Adrenal gland (tissue), 12 donors: ENCODE data around the gene GJB2. TPM values are rescaled to one million over a fixed set of nuclear protein-coding genes. Genes with fewer than 3 reads are reported as not detected.

ENCODE experiments used
- DNase-seq, 7 donors: peaks; one replicate each; pipeline ENCODE4 v3.0.0-alpha.2; 2019 to 2020
- H3K27ac ChIP-seq, 5 donors: fragments of 200-600 bp; sonication (generic) in 4 of 5; 1 replicate in 3 of 5; 2 replicates in 2 of 5; pipeline versions ENCODE4 v1.5.1 to v1.8.0; 2016 to 2020; ENCODE audit warnings: mild to moderate bottlenecking in 1 of 5
- H3K27me3 ChIP-seq: fragments of 200-600 bp; 2 replicates; pipeline ENCODE4 v1.8.0; 2021
- H3K36me3 ChIP-seq, 2 donors: fragments of 200-600 bp; replicated peaks in 1 of 2; 1 replicate in 1 of 2; 2 replicates in 1 of 2; pipeline versions ENCODE4 v1.5.1 to v1.8.0; 2018 to 2022
- H3K4me1 ChIP-seq, 2 donors: fragments of 200-600 bp; replicated peaks in 1 of 2; 1 replicate in 1 of 2; 2 replicates in 1 of 2; pipeline versions ENCODE4 v1.5.1 to v1.8.0; 2018 to 2021
- H3K4me3 ChIP-seq, 4 donors: fragments of 200-600 bp; sonication (generic) in 3 of 4; one replicate each; pipeline ENCODE4 v1.5.1; 2016 to 2018
- H3K9me3 ChIP-seq, 3 donors: fragments of 200-600 bp; sonication (generic) in 1 of 3; replicated peaks in 1 of 3; 1 replicate in 2 of 3; 2 replicates in 1 of 3; pipeline versions ENCODE4 v1.5.1 to v1.8.0; 2016 to 2021
- CTCF ChIP-seq, 6 experiments: fragments of 450-650 bp in 4 of 6; fragments of 200-600 bp in 2 of 6; sonication (generic) in 1 of 6; IDR thresholded peaks; 1 replicate in 5 of 6; 2 replicates in 1 of 6; pipeline versions ENCODE4 v1.5.1 to v1.8.0; 2016 to 2021; ENCODE audit warnings: antibody characterized with exemption in 6 of 6, mild to moderate bottlenecking in 2 of 6, moderate library complexity in 1 of 6
- POLR2A ChIP-seq, 2 donors: fragments of 450-650 bp; IDR thresholded peaks; one replicate each; pipeline ENCODE4 v1.6.1; 2017; ENCODE audit warnings: antibody characterized with exemption in 2 of 2, mild to moderate bottlenecking in 2 of 2, moderate library complexity in 1 of 2
- WGBS, 4 donors: extraction: QIAGEN DNeasy Blood & Tissue Kit in 2 of 4; methylation state at CpG; one replicate each; pipeline versions ENCODE4 v1.1.5 to v1.1.7; 2013 to 2017; 5-methylcytosine and 5-hydroxymethylcytosine counted together
- intact Hi-C, 2 donors: fragments of 100-400 bp; cut with DNase I; formaldehyde crosslinking; loops; one replicate each; pipeline versions ENCODE4 v1.14.1 to v1.15.0; 2022 to 2023
- polyA plus RNA-seq, 3 donors: library from polyadenylated mRNA; stranded (reverse); fragments of 200-250 nt in 2 of 3; fragments of 350-450 nt in 1 of 3; fragmentation: Illumina TruSeq in 1 of 3; extraction: RNeasy Lipid Tissue Mini Kit (QIAGEN cat#74804) in 1 of 3; gene quantifications; one replicate each; pipeline ENCODE4 v1.2.3, GENCODE V29; 2013 to 2014
- total RNA-seq, 9 donors: library from RNA; depleted of rRNA in 4 of 9; stranded (reverse); fragments of >200 nt in 4 of 9; fragments of 120-200 nt in 1 of 9; fragmentation: NEBNext Ultra II Directional in 1 of 9; extraction: Animal tissue kit (Norgen Biotek cat#: 25700) in 1 of 9; gene quantifications; one replicate each; pipeline versions ENCODE4 v1.1.0 to v1.2.4, GENCODE V29; 2013 to 2023
- donor health status: healthy with polysubstance abuse.
- donor health status: Bipolar disorder and iron deficiency.
- donor health status: DM: yes; HTN: yes; CAD: no.
- donor health status: DM: no; HTN: no; CAD: no.
- donor health status: DM: no; HTN: no; CAD: no.
- donor health status: DM: yes; HTN: yes; CAD: no.

GJB2 gene
- total and polyA plus RNA-seq, 12 donors, result 0.24 to 0.88 (median 0.28) TPM; not detected in 2

- Histone ChIP-seq H3K36me3 (no peaks in the 10 kb centered on the region), H3K4me1 (no peaks in the 10 kb centered on the region), H3K4me3 (no peak overlapping the region), H3K27me3 (peaks cover 46% of the 10 kb centered on the region), H3K27ac (no peak overlapping the region), H3K9me3 (no peaks in the 10 kb centered on the region)
- DNase-seq, result no peak
- 76 to 87% (median 83%) methylated on average over 9 to 12 of the region's 12 CpGs for WGBS, 4 donors
- intact Hi-C loops, result no loop called here
- TF ChIP-seq POLR2A (IDR thresholded peaks at IDR 0.05) (no peak), CTCF (IDR thresholded peaks at IDR 0.05) (no peak)
These were observed 48.4 kb downstream of the GJB2 start for GRCh38 chr13:20144141-20144850.

GRCh38 chr13:20142927-20143480, 49.7 kb downstream of the GJB2 start:
- DNase-seq, result no peak

GRCh38 chr13:20142023-20142926, 50.5 kb downstream of the GJB2 start:
- whole genome bisulfite sequencing, 4 donors, result 23 to 61% (median 41%) methylated on average over 15 to 84 of the region's 84 CpGs
- intact Hi-C loops, result no loop called here
- Histone ChIP-seq H3K4me1 (no peaks in the 10 kb centered on the region), H3K4me3 (no peak overlapping the region), H3K9me3 (no peaks in the 10 kb centered on the region), H3K27me3 (peaks cover 66% of the 10 kb centered on the region), H3K27ac (no peak overlapping the region), H3K36me3 (no peaks in the 10 kb centered on the region)
- TF ChIP-seq CTCF (IDR thresholded peaks at IDR 0.05) (no peak), POLR2A (IDR thresholded peaks at IDR 0.05) (no peak)
- no peak for DNase-seq

More at GRCh38 chr13:20142927-20143480, 49.7 kb downstream of the GJB2 start:
- no peaks in the 10 kb centered on the region for H3K36me3 ChIP-seq
- intact Hi-C loops, result no loop called here
- H3K9me3 ChIP-seq, result no peaks in the 10 kb centered on the region
- WGBS, 4 donors, result 83 to 92% (median 85%) methylated on average over 26 to 30 of the region's 30 CpGs
- H3K4me3 ChIP-seq, result no peak overlapping the region
- TF ChIP-seq CTCF (IDR thresholded peaks at IDR 0.05) (no peak), POLR2A (IDR thresholded peaks at IDR 0.05) (no peak)
- no peaks in the 10 kb centered on the region for H3K4me1 ChIP-seq
- no peak overlapping the region for H3K27ac ChIP-seq
- H3K27me3 ChIP-seq, result peaks cover 58% of the 10 kb centered on the region
